Measurements from ENCODE around the gene CELA1.

Gene CELA1

DNA sequence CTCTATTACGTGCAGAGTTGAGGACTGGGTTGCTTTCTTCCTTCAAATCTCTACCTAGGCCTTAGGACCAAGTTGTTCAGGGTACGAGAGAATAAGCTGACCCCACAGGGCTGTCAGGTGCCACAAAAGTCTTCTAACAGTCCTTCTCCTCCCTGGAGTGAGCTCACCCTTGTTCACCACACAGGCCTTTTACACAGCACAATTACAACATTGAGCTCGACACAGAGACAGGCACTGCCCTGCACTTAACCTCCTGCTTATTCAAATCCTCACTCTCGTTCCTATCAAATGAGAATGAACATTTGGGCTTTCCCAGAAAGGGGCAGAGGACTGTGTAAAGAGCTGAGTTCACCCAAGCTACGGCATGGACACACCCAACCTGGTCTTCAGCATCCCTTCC is 42.4 kb upstream of the CELA1 start:
- Histone ChIP-seq H3K27me3 (ENCODE audit: control insufficient read depth, insufficient read depth, low read length, poor library complexity, severe bottlenecking) (peaks cover 40% of the 10 kb centered on the region), H3K27ac (ENCODE audit: insufficient read depth, low read depth, low read length, poor library complexity, severe bottlenecking) (no peak overlapping the region), H3K9me3 (ENCODE audit: control insufficient read depth, low read length) (no peaks in the 10 kb centered on the region), H3K4me3 (ENCODE audit: insufficient read depth, low read depth, low read length) (no peak overlapping the region), H3K36me3 (ENCODE audit: control insufficient read depth, insufficient read depth, low read length) (no peaks in the 10 kb centered on the region), H3K4me1 (ENCODE audit: control insufficient read depth, insufficient read depth, low read length) (peaks cover under 1% of the 10 kb centered on the region)
- WGBS, 2 experiments = 91% methylated on average over 5 of the region's 5 CpGs

DNA sequence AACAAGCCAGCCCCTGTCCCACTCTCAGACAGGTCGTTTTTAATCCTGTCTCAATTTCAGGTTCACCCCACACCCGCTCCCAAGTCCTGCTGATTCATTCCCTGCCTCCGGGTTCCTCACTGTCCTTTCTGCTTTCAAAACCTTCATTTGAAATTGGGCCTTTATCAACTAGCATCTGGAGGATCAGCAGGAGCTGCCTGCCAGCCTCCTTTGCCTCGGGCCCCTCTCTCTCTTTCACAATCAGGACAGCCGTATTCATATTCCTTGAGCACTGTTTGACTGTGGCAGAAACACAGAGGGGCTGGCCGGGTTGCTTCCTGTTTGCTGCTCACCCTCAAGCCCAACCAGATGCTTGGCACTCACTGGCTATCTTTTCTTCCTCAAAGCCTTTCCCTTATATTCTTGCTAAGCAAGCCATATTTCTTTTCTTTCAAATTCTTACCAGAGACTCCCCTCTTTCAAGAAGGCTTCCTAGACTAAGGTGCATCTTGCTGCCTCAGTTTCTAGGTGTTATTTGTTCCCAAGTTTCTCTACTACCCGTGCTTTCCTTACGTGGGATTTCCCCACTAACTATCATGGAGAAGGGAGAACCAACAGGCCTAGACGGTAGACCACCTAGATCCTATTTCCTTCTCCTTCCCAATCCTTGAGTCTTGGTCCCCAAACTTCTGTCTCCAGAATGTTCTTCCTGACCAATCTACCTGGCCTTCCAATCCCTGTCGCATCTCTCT is 41.8 kb upstream of the CELA1 start:
- no peak overlapping the region for H3K27ac ChIP-seq (ENCODE audit: insufficient read depth, low read depth, low read length, poor library complexity, severe bottlenecking)
- peaks cover 34% of the 10 kb centered on the region for H3K27me3 ChIP-seq (ENCODE audit: control insufficient read depth, insufficient read depth, low read length, poor library complexity, severe bottlenecking)
- H3K4me3 ChIP-seq (ENCODE audit: insufficient read depth, low read depth, low read length) = no peak overlapping the region
- no peaks in the 10 kb centered on the region for H3K9me3 ChIP-seq (ENCODE audit: control insufficient read depth, low read length)
- peaks cover 7% of the 10 kb centered on the region for H3K4me1 ChIP-seq (ENCODE audit: control insufficient read depth, insufficient read depth, low read length)
- WGBS, 2 experiments = 54 to 58% methylated on average over 10 of the region's 10 CpGs
- H3K36me3 ChIP-seq (ENCODE audit: control insufficient read depth, insufficient read depth, low read length) = no peaks in the 10 kb centered on the region

DNA sequence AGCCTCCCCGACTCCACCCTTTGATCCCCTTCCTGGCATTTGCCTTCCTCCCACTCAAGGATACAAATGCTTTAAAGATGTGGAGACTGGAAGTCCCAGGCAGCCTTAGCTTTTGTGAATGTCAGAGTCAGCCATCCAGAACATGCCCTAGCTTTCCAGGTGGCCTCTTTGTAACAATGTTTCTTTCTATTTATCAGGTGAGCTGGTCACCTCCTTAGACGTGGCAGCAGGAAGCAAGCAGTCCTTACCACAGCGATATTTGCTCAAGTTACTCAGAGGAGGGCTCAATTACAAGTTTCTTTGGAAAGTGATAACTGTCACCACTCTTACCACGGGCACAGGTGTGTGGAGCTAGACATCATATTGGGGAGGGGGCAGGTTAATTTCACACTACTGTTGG is 39.9 kb upstream of the CELA1 start:
- WGBS, 2 experiments = 89 to 91% methylated on average over 4 of the region's 4 CpGs
- Histone ChIP-seq H3K27me3 (ENCODE audit: control insufficient read depth, insufficient read depth, low read length, poor library complexity, severe bottlenecking) (peaks cover 15% of the 10 kb centered on the region), H3K4me3 (ENCODE audit: insufficient read depth, low read depth, low read length) (no peak overlapping the region), H3K27ac (ENCODE audit: insufficient read depth, low read depth, low read length, poor library complexity, severe bottlenecking) (no peak overlapping the region), H3K9me3 (ENCODE audit: control insufficient read depth, low read length) (no peaks in the 10 kb centered on the region), H3K36me3 (ENCODE audit: control insufficient read depth, insufficient read depth, low read length) (no peaks in the 10 kb centered on the region), H3K4me1 (ENCODE audit: control insufficient read depth, insufficient read depth, low read length) (peaks cover 8% of the 10 kb centered on the region)

DNA sequence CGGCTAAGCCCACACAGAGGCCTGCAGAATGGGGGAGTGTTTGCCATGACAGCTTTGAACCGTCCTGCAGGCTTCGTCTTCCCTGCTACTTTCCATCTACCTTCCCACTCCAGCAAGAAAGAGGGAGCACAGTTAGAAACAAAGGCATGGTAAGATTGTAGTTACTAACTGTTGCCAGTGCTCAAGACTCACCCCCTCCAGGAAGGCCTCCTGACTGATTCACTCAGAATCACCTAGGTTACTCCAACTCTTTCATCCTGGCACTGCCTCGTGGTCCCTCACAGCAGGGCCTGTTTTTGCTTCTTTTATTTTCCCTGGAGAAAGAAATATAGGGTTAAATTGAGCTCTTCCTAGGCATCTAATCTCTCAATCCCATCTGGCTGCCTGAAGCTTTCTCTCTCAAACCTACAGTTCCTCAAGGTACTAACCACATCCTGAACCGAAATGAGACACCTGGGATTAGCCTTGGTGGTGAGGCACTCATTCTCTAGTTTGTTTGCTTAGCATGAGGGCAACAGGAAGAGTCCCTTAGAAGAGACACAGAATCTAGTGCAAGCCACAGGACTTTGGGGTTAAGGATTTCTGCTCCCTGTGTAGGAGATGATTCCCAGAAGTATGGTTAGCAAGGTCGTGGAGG is 36.9 kb upstream of the CELA1 start:
- Histone ChIP-seq H3K36me3 (ENCODE audit: control insufficient read depth, insufficient read depth, low read length) (no peaks in the 10 kb centered on the region), H3K4me1 (ENCODE audit: control insufficient read depth, insufficient read depth, low read length) (peaks cover 8% of the 10 kb centered on the region), H3K27me3 (ENCODE audit: control insufficient read depth, insufficient read depth, low read length, poor library complexity, severe bottlenecking) (no peaks in the 10 kb centered on the region), H3K27ac (ENCODE audit: insufficient read depth, low read depth, low read length, poor library complexity, severe bottlenecking) (no peak overlapping the region), H3K9me3 (ENCODE audit: control insufficient read depth, low read length) (no peaks in the 10 kb centered on the region), H3K4me3 (ENCODE audit: insufficient read depth, low read depth, low read length) (no peak overlapping the region)
- WGBS, 2 experiments = 65 to 68% methylated on average over 6 of the region's 6 CpGs

DNA sequence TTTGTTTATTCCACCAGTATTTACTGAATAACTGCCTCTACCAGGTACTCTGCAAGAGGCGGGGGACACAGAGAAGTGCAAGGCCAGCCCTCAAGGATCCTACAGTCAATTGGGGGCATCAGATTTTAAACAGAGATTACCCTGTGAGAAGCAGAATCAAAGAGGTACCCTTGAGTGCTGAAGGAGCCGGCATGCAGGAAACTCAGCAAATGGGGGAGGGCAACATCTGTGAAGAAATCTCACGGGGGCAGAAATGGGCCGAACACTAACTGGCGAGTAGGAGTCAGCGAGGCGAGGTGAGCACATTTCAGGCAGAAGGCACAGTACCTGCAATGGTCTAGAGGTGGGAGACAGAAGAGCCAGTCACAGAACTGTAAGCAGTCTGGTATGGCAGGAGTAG is 35.7 kb upstream of the CELA1 start:
- Histone ChIP-seq H3K4me3 (ENCODE audit: insufficient read depth, low read depth, low read length) (no peak overlapping the region), H3K36me3 (ENCODE audit: control insufficient read depth, insufficient read depth, low read length) (no peaks in the 10 kb centered on the region), H3K27ac (ENCODE audit: insufficient read depth, low read depth, low read length, poor library complexity, severe bottlenecking) (no peak overlapping the region), H3K4me1 (ENCODE audit: control insufficient read depth, insufficient read depth, low read length) (peaks cover 8% of the 10 kb centered on the region), H3K9me3 (ENCODE audit: control insufficient read depth, low read length) (no peaks in the 10 kb centered on the region), H3K27me3 (ENCODE audit: control insufficient read depth, insufficient read depth, low read length, poor library complexity, severe bottlenecking) (no peaks in the 10 kb centered on the region)
- 93% methylated on average over 7 of the region's 7 CpGs for WGBS, 2 experiments

DNA sequence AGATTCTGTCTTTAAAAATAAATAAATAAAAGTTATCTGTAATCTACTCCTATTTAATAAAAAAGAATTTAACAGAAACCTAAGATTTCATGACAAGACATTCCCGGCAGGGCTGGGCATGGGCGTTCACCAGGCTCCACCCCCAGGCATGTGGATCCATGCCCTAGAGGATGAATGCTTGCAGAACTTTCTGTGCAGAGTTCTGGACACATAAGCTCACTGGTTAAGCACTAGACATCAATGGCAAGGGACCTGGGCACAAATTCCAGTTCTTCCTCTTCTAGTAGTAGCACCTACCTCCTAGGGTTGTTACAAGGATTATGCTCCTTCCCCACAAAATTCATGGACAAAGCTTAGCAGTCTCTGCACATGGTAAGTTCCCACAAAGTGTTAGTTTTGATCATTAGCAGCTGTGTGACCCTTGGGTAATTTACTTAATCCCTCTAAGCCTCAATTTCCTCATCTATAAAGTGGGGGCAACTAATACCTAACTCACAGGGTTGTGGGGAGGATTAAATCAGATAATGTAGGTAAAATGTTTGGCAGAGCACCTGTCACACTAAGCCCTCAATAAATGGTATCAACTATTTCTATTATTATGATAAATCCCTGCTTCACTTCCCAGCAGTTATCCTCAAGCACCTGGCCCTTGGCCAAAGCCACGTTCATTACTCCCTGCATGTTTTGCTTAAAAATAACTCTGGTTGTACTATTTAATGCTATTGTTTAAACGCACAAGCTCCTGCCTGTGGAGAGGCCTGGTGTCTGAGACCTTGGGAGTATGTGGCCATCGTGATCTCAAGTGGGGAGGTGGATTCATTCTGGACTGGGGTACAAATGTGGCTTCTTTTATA is 35.0 kb upstream of the CELA1 start:
- Histone ChIP-seq H3K27me3 (ENCODE audit: control insufficient read depth, insufficient read depth, low read length, poor library complexity, severe bottlenecking) (no peaks in the 10 kb centered on the region), H3K36me3 (ENCODE audit: control insufficient read depth, insufficient read depth, low read length) (no peaks in the 10 kb centered on the region), H3K9me3 (ENCODE audit: control insufficient read depth, low read length) (no peaks in the 10 kb centered on the region), H3K27ac (ENCODE audit: insufficient read depth, low read depth, low read length, poor library complexity, severe bottlenecking) (no peak overlapping the region), H3K4me3 (ENCODE audit: insufficient read depth, low read depth, low read length) (no peak overlapping the region), H3K4me1 (ENCODE audit: control insufficient read depth, insufficient read depth, low read length) (peaks cover 8% of the 10 kb centered on the region)
- WGBS, 2 experiments = 74 to 76% methylated on average over 5 of the region's 5 CpGs

DNA sequence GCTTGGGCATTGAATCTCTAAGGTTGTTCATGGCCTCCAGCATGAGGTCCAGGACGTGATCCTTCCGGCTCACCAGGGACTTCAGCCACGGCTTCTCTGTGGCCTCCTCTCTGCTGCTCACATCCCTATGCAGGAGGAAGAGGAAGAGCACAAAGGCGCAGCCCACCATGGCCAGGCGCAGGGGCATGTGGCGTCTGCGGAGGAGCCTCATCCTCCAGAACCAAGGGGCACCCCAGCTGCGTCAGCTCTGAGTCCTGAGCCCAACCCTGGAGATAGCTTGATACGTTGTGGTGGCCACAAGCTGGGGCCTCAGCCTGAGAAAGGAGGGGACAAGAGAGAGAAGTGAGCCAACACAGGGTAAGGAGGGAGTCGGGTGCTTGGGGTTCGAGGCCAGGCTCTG is 33.1 kb upstream of the CELA1 start:
- H3K27ac ChIP-seq (ENCODE audit: insufficient read depth, low read depth, low read length, poor library complexity, severe bottlenecking) = no peak overlapping the region
- H3K9me3 ChIP-seq (ENCODE audit: control insufficient read depth, low read length) = no peaks in the 10 kb centered on the region
- no peaks in the 10 kb centered on the region for H3K36me3 ChIP-seq (ENCODE audit: control insufficient read depth, insufficient read depth, low read length)
- peaks cover 8% of the 10 kb centered on the region for H3K4me1 ChIP-seq (ENCODE audit: control insufficient read depth, insufficient read depth, low read length)
- no peak overlapping the region for H3K4me3 ChIP-seq (ENCODE audit: insufficient read depth, low read depth, low read length)
- WGBS, 2 experiments = 94 to 96% methylated on average over 11 of the region's 11 CpGs
- H3K27me3 ChIP-seq (ENCODE audit: control insufficient read depth, insufficient read depth, low read length, poor library complexity, severe bottlenecking) = no peaks in the 10 kb centered on the region

DNA sequence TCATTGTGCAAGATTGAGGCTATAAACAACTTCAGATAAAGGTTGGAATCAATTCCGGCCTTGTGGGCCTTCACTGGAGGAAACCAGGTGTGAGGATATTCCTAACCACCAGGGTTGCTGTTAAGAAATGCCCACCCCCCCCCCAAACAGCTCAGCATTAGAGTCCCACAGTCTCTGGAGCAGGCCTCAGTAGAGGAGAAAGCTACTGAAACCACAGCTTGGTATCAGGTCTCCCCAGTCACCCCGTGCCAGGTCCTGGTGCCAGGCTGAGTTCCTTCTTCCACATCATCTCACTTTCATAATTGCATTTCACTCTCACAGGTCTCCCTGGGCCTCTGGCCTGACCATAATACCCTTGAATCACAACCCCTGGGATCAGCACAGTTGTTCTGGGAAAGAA is 32.3 kb upstream of the CELA1 start:
- 96 to 98% methylated on average over 2 of the region's 2 CpGs for WGBS, 2 experiments
- H3K27ac ChIP-seq (ENCODE audit: insufficient read depth, low read depth, low read length, poor library complexity, severe bottlenecking) = no peak overlapping the region
- H3K27me3 ChIP-seq (ENCODE audit: control insufficient read depth, insufficient read depth, low read length, poor library complexity, severe bottlenecking) = no peaks in the 10 kb centered on the region
- peaks cover 7% of the 10 kb centered on the region for H3K4me1 ChIP-seq (ENCODE audit: control insufficient read depth, insufficient read depth, low read length)
- H3K9me3 ChIP-seq (ENCODE audit: control insufficient read depth, low read length) = no peaks in the 10 kb centered on the region
- H3K4me3 ChIP-seq (ENCODE audit: insufficient read depth, low read depth, low read length) = no peak overlapping the region
- H3K36me3 ChIP-seq (ENCODE audit: control insufficient read depth, insufficient read depth, low read length) = no peaks in the 10 kb centered on the region

DNA sequence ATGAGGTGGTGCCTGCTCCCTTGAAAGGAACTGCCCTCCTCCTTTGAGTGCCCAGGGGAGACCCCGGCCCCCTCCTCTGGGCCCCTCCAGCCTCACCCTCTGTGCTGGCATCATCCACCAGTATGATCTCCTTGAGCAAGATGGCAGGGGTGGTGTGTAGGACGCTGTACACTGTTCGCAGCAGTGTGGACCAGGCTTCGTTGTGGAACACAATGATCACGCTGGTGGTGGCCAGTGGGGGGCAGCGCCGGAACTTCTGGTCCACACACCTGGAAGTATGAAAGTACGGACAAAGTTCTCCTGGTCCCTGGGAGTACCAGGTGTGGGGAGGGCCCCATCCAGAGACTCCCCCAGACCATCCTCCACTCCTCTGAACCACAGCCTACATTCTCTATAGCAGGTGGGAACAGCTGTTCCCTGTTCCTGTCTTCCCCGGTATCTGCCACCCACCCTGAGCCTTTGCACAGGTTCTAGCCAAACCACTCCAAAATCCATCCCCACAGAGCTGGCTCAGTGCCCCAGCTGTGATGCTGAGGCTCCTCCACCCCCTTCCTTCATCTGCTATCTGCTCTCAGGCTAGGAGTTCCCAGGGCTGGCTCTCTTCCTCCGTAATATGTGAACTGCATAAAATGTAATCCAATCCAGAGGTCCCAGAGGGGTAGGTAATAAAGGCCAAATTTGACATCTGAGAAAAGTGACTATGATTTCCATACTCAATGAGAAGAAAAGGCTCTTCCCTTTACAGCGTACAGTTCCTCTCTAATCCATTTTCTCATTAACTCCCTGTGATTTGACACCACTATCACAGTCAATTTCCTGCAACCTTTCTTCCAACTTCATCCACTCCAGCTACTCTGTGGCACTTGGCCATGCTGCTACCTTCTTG is 30.9 kb upstream of the CELA1 start:
- Histone ChIP-seq H3K27me3 (ENCODE audit: control insufficient read depth, insufficient read depth, low read length, poor library complexity, severe bottlenecking) (no peaks in the 10 kb centered on the region), H3K4me1 (ENCODE audit: control insufficient read depth, insufficient read depth, low read length) (no peaks in the 10 kb centered on the region), H3K27ac (ENCODE audit: insufficient read depth, low read depth, low read length, poor library complexity, severe bottlenecking) (no peak overlapping the region), H3K4me3 (ENCODE audit: insufficient read depth, low read depth, low read length) (no peak overlapping the region), H3K36me3 (ENCODE audit: control insufficient read depth, insufficient read depth, low read length) (no peaks in the 10 kb centered on the region), H3K9me3 (ENCODE audit: control insufficient read depth, low read length) (no peaks in the 10 kb centered on the region)
- WGBS, 2 experiments = 93% methylated on average over 11 of the region's 11 CpGs
